Right ventricle myocardium superior (tissue), 1 donor: ENCODE measurements around the gene LDLRAP1. TPM values are rescaled to one million over a fixed set of nuclear protein-coding genes. Genes with fewer than 3 reads are reported as not detected.

Experiments
- ATAC-seq: fragments of 200-7000 bp; cut with Tn5 transposase; one replicate; pipeline ENCODE4 v1.9.1; 2020; ENCODE audit warnings: mild to moderate bottlenecking; ENCODE audit not compliant: poor library complexity
- DNase-seq: peaks from one replicate; pipeline ENCODE4 v3.0.0-alpha.2; 2020
- intact Hi-C: fragments of 100-400 bp; cut with DNase I; formaldehyde crosslinking; loops from one replicate; pipeline ENCODE4 v1.11.2; 2022
- total RNA-seq: library from RNA; stranded (reverse); fragmentation: NEBNext Ultra II Directional; extraction: Animal tissue kit (Norgen Biotek cat#: 25700); gene quantifications from one replicate; pipeline ENCODE4 v1.2.1, GENCODE V29; 2021
- donor health status: DM: no; HTN: yes; CAD: no; lungs with severe emphysema.

The LDLRAP1 gene
- total RNA-seq, 1 donor from 2014 or later = 11.8 TPM

DNA sequence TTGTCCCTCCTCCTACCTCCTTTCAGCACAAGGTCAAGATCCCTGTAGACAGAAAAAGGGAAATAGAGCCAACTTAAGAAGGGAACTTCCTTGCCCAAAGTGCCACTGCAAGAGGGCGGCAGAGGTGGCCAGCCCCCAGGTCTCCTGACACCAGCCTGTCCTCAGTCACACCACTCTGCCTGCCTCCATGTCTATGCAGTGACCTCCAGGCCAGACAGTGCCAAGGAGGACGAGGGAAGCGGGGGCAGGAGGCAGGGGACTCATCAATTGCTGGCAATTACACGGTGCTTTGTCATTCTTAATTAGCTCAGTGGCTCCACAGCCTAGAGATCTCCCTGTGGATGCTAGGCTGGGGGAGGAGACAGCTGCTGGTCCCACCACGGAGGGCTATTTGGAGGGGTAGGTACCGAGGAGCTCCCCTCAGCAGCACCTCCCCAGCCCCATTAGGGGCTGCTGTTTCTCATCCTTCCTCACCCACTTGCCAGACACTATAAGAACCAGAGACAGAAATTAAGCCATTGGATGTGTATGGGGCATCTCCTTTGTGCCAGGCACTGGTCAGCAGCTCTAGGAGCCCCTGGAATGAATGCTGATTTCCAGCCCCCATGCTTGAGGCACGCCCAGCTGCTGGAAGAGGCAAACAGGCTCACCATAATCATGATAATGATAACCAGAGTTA lies 6.1 kb upstream of the LDLRAP1 start:
- intact Hi-C loops = no loop called here
- no peak for ATAC-seq
- no peak for DNase-seq

DNA sequence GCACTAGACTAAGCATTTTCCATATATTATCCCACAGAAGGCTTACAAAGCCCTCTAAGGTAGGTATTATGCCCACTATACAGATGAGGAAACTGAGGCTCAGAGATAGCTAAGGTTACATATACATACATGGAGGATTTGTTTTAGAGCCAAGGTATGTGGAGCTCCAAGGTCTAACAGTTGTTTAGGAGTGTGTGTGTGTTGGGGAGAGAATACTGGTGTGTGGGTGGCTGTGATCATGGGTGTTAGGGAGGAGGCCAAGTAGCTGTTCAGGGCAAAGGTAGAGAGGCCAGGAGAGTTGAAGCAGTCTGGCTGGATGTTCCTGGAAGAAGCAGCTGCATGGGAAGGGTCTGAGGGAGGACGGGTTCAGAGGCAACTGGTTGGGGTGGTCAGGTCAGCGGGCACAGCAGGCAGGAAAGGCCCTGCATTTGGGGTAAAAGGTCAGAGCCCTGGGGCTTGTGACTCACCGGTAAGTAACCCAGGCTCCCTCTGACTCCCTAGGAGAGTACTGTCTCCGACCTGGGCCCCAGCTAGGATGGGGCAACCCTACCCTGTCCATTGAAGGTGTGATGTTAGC lies 5.1 kb upstream of the LDLRAP1 start:
- no peak for ATAC-seq
- intact Hi-C loops = no loop called here
- DNase-seq = no peak

DNA sequence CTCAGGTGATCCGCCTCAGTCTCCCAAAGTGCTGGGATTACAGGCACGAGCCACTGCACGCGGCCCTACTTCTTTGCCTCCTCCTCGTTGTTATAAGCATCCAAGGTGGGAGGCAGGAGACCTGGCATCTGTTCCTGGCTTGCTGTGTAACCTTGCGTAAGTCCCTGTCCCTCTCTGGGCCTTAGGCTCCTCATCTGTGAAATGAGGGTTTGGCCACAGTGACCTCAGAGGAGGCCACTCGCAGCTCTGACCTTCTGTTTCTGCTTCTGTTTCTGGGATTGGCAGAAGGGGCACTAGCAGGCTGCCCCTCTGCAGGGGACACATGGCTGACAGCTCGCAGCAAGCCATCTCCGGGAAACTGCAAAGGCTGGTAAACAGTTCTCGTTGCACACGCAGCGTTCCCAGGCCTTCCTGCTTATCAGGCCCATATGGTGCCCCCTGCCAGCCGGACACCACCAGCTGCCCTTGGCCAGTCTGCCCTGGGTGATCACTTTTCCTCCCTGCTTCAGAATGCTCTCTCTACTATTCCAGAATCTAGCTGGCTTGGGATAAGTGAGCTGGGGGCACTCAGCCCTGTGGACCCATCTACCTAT lies 2.6 kb upstream of the LDLRAP1 start:
- intact Hi-C loops = no loop called here
- ATAC-seq (no peak), DNase-seq (no peak)

DNA sequence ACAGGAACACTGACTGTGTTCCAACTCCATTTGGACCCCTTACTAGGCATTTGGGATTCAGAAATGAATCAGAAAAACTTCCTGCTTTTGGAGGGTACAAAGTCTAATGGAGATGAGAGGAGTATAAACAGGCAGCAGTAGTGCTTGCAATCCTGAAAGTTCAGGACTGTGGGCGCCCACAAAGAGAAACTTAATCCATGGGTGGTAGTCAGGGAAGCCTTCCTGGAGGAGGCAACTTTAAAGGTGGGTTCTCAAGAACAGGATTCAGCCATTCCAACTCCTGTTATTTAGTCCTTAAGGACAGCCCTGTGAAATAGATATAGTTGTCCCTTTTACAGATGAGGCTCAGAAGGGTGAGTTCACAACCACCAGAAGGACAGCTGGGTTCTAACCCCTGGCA lies 2.0 kb upstream of the LDLRAP1 start:
- ATAC-seq (no peak), DNase-seq (no peak)
- intact Hi-C loops = no loop called here

DNA sequence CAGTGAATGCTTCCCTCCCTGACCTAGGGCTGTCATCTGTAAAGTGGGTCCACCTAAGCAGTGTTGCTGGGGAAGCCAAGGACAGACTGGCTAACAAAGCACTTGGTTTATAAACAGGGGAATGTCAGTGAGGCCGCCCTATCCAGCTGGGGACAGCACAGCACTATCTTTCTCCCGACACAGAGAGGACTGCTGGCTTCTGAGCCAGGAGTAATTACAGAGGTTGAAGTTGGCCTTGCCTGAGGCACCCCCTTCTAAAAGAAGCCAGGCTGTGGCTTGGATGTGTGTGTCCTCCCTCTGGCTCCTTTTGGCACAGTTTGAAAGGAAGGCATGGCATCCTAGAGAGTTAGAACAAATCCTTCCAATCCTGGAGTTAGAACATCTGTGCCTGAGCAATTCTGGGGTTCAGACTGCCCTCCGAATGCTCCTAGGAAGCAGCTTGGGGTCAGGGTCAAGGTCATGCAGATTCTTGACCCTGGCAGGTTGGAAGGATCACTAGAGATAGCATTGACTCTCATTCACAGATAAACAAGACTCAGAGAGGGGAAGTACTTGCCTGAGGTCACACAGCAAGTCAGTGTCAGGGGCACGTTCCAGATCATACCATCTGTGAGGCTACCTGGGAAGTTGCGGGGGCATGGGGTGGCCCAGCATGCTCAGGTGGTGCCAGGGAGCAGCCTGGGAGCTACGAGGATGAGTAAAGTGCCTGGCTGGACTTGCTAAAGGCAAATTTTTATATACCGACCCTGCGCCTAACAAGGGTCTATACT lies 1.3 kb upstream of the LDLRAP1 start:
- ATAC-seq (no peak), DNase-seq (no peak)
- intact Hi-C loops = no loop called here

DNA sequence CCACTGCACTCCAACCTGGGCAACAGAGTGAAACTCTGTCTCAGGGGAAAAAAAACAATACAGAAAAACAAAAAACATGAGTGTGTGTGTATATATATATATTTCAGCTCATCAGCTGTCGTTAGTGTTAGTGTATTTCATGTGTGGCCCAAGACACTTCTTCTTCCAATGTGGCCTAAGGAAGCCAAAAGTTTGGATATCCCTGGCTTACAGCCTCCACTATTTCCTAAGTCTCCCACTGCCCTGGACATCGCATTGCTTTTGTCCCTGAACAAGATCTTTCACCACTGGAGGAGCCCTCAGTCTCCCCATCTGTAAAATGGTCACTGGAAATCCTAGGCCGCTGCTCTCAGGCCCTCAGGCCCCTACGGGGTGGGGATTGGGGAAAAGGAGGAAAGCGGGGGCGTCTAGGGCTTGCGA lies 391 bp upstream of the LDLRAP1 start:
- DNase-seq = no peak
- ATAC-seq = no peak
- intact Hi-C loops = no loop called here

DNA sequence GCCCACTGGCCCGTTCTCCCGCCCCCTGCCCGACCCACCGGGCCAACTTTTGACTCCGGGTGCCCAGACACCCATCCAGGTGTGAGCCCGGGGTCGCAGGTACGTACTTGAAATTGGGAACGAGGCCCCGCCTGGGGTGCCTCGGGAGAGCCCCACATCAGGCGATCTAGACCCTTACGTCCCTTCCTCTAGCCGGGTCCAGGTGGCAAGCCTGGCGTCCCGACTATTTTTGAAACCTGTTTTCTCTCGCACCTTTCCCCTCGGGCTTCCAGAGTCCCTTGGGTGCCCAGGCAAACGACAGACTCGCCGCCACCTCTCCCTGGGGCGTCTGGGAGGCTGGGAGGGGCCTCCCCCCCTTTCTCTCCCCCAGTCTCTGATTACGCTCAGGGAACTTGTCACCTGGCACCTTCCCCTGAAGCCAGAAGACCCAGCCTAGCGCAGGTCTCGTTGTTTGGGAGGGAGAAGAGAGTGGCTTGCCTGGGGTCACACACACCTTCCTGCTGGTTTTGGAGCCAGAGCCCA lies 898 bp downstream of the LDLRAP1 start:
- no peak for DNase-seq
- no peak for ATAC-seq
- intact Hi-C loops = no loop called here

DNA sequence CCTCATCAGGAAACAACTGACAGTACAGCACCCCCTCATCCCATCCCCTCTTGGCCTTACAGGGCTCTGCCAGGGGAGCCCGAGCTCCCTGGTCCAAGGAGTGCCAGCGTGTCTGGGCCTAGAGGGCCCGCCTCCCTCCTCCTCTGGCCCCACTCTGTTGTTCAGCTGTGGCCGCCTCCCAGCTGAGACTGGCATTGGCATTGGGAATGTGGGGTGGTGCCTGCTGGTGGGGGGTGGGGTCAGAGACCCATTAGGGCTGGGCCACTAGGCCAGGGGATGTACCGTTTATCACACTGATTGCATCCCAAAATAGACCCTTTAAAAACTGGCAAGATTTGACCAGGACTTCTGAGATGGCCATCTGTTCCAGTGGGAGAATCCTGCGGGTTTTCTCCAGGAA lies 1.4 kb downstream of the LDLRAP1 start:
- intact Hi-C loops = no loop called here
- ATAC-seq (peak; percentile 12), DNase-seq (peak; percentile 55)

DNA sequence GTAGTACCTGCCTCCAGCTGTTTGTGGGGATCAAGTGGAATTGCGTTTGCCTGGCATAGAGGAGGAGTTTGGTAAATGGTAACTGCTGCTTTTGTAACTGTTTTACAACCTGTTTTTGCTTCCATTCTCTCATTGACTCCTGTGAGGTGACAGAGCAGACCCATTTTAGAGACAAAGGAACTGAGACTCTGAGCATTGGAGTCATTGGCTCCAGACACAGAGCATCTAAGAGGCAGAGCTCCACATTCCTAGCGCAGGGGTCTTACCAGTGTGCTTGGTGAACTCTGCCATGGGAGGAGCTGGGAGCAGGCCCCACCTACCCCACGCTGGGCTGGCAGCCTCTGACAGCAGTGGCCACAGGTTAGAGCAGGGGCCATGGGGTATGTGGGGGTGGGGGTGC lies 2.4 kb downstream of the LDLRAP1 start:
- intact Hi-C loops = no loop called here
- ATAC-seq (no peak), DNase-seq (no peak)

DNA sequence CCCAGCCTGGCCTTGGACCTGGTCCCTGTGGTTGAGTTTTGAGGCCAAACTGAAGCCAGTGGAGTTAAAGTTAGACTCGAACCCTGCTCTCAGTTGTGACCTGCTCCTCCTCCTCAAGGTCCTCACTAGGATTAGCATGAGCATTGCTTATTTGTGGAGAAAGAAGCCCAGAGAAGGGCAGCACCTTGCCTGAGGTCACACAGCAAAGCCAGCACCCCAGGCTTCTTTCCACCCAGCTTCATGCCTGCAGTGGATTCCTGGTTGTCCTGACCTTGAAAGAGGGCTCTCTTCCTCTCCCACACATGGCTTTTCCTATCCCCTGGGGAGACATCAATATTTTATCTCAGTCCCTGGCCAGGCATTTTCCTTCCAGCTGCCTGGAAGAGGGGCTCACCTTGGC lies 2.8 kb downstream of the LDLRAP1 start:
- no peak for ATAC-seq

DNA sequence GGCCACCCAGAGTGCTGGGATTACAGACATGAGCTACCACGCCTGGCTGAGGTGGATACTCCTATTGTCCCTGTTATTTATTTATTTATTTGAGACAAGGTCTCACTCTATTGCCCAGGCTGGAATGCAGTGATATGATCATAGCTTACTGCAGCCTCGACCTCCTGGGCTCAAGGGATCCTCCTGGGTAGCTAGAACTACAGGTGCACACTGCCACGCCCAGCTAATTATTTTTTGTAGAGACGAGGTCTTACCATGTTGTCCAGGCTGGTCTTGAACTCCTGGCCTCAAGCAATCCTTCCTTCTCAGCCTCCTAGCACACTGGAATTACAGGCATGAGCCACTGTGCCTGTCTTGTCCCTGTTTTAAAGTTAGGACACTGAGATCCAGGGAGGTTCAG lies 5.2 kb downstream of the LDLRAP1 start:
- no peak for DNase-seq
- no peak for ATAC-seq
- intact Hi-C loops = no loop called here

More for the DNA sequence above, 2.8 kb downstream of the LDLRAP1 start:
- intact Hi-C loops = no loop called here
- no peak for DNase-seq

DNA sequence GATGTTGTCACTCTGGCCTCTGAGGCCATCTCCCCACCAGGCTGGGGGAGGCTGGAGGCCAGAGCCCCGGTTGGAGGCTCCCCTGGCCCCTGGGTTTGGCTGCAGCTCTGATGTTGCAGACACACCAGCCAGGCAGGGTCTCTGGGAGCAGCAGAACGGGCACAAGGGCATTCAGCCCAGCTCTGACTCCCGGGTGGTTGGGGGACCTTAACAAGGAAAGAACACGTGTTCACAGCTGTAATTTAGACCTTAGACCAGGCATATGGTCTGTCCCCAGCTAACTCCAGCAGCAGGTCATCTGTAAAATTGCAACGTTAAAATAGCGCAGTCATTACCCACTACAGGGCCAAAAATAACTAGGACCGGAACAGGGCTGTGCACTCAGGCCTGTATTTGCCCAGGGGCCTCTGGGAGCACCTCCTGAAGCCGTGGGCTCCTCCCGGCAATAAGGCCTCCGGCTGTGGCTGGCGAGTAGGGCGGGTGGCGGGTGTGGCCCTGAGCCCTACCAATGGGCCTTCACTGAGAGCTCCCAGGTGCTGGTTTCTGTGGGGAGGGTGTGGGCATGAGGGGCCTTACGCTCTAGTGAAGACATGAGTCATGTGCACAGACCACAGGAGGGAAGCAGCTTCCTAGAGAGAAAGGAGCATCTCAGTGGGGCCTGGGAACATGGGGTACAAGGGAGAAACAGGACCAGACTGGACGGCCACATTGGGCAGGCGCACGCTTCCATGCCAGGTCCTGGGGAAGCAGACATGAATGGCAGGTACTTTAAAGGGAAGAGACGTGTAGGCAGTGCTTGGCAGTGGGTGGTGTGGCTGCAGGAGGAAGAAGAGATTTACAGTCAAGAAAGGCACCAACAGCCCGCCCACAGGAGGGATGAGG lies 6.1 kb downstream of the LDLRAP1 start:
- peak; percentile 50 for ATAC-seq
- no peak for DNase-seq
- intact Hi-C loops = no loop called here

DNA sequence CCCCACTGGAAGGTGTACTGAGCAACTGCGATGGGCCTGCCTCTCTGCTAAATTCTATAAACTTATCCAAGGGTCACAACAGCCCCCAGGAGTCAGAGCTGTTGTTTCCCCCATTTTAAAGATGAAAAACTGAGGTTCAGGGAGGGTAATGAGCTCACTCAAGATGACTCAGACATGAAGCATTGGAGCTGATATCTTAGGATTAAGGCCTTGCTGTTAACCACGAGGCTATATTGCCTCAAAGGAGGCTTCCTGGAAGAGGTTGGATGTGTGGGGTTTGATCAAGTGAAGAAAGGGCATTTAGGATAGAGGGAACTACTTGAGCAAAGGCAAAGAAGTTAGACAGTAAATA lies 6.7 kb downstream of the LDLRAP1 start:
- intact Hi-C loops = no loop called here
- ATAC-seq (no peak), DNase-seq (no peak)

DNA sequence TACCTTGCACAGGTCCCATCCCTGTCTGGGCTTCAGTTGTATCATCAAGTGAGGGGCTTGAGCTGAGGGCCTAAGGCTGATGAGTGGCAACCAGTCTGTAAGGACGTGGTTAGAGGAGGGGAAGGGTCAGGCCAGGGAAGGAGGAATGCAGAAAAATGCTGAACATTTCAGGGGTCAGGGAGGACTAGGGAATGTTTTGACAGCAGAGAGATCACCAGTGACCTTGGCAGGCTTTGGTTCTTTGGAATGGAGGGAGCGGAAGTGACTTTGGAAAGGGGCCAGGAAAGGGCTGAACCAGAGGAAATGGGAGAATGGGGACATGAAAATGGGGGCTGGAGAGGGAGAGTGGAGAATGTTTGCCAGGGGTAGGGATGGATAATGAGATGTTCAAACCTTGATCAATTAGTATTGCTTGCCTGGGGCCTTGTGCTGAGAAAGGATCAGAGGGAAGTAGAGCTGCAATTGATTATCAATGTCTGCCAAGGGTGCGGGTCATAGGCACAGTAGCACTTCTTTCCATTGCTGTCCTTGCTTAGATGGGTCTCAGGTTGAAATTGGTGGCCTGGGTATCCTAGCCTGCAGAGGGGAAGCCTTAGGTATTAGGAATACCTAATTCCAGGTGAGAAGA lies 7.4 kb downstream of the LDLRAP1 start:
- no peak for DNase-seq
- ATAC-seq = peak; percentile 34
- intact Hi-C loops = no loop called here

DNA sequence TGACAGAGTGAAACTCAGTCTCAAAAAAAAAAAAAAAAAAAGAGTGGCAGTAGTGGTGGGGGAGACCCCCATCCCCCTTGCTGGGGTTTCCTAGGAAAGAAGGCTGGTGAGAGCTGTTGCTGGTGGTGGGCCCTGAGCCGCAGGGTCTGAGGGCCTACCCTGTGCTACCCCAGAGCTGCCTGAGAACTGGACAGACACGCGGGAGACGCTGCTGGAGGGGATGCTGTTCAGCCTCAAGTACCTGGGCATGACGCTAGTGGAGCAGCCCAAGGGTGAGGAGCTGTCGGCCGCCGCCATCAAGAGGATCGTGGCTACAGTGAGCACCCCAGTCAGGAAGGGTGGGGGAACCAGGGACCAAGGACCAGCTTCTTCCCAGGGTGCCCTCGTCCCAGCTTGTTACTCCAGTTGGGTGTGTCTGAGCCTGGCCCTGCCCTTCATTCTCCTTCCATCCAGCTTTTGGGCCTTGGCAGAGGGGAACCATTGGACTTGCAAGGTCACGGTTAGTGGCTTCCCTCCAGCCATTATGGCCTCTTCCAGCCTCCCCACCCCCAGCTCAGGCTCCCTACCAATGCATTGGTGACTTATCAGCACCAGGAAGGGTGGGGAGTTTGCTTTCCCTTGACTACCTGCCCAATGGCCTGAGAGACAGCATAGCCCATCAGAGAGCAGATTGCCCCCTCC lies 10.5 kb downstream of the LDLRAP1 start:
- DNase-seq = no peak
- intact Hi-C loops = no loop called here
- ATAC-seq = no peak

DNA sequence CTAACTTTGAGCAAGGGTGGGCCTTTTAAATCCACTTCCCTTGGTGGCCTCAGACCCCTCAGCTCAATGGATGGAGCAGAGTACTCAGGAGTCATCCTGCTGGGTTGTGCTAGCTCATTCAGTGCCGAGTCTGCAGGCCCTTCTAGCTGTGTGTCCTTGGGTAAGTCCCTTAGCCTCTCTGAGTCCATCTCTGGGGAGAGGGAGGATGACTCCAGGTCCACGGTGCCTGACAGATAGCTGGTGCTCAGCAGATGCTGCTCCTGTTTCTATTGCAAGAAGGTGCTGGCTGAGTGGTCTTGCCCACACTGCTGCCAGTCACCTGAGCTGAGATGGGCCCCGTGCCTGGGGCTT lies 11.0 kb downstream of the LDLRAP1 start:
- no peak for DNase-seq
- intact Hi-C loops = no loop called here
- ATAC-seq = no peak

DNA sequence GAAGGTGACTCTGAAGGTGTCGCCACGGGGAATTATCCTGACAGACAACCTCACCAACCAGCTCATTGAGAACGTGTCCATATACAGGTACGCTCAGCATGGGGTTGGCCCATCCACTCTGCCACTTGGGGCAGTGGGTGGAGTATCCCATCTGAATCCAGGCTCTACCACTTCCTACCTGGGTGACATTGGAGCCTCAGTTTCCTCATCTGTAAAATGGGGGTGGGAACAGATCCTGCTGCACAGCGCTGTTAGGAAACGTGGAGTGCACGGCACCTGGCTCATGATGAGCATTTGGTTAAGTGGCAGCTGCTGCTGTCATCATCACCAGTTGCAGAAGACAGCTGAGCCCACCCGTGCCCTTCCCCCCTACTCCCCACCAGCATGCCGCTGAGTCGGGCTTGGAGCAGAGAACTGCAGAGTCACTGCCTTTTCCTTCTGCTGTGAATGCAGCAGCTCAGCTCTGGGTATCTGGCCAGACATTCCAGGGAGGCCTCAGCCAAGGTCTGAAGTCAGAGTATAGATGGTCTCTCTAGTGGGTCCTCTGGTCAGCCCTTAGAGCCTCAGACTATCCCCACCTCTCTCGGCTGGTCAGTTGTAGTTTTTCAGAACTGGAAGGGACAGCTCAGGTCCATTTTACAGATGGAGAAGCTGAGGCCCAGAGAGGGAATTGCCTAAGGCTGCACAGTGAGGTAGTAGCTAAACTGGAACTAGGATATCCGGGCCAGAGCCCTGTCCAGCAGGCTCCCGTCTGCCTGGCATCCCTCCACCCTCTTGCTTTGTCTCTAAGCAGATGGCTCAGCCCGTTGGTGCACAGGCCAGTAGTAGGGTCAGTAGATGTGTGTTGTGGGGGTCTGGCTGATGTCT lies 11.7 kb downstream of the LDLRAP1 start:
- DNase-seq = no peak
- no peak for ATAC-seq
- intact Hi-C loops = no loop called here
